ENCODE results near the gene LDB2. TPM values are rescaled to one million over a fixed set of nuclear protein-coding genes. Genes with fewer than 3 reads are reported as not detected.

The LDB2 gene
- total RNA-seq, 1 donor from 2014 or later, result 4.9 TPM

DNA sequence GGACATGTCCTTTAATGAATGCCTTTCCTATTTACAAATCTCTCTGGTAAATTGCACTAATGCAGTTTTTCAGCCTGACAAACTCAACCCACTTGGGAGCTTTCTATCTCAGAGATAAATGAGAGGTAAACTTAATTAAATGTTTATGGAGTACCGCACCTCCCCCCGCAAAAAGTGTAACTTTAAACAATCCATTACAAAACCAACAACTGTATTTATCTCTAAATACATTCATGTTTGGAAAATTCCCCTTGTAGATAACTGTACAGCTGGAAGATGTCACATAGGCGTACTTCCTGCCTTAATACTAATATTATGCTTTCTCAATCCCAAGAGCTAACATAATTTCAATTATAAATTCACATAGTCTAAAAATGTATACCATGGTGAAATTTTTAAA is 215.5 kb downstream of the LDB2 start:
- Mint-ChIP-seq H3K27ac (ENCODE audit: unreplicated experiment) (no peak overlapping the region), H3K36me3 (ENCODE audit: low read depth, unreplicated experiment) (peaks cover 2% of the 10 kb centered on the region), H3K4me3 (ENCODE audit: unreplicated experiment) (no peak overlapping the region), H3K4me1 (ENCODE audit: low read depth, unreplicated experiment) (peaks cover 14% of the 10 kb centered on the region), H3K9me3 (ENCODE audit: unreplicated experiment) (no peaks in the 10 kb centered on the region), H3K27me3 (ENCODE audit: low read depth, unreplicated experiment) (peaks cover 5% of the 10 kb centered on the region)
- no peaks in the 10 kb centered on the region for H3K36me3 ChIP-seq (ENCODE audit: insufficient read depth, low read length)
- H4K20me1 ChIP-seq (ENCODE audit: insufficient read depth, low read length), result no peaks in the 10 kb centered on the region
- no peak overlapping the region for H3K4me2 ChIP-seq (ENCODE audit: low read length)
- no peaks in the 10 kb centered on the region for H3K9me3 ChIP-seq (ENCODE audit: insufficient read depth, low read depth, low read length)
- DNase-seq (ENCODE audit: low read depth) (no peak), FAIRE-seq (no peak)
- no peaks in the 10 kb centered on the region for H3K79me2 ChIP-seq (ENCODE audit: insufficient read depth, low read length)
- peaks cover 33% of the 10 kb centered on the region for H3K4me1 ChIP-seq (ENCODE audit: insufficient read depth, low read length)
- H3K4me3 ChIP-seq (ENCODE audit: insufficient read depth, low read depth, low read length), result no peak overlapping the region
- no peak overlapping the region for H2AFZ ChIP-seq (ENCODE audit: low read depth, low read length)
- TF ChIP-seq EZH2 (IDR thresholded peaks at IDR 0.05; ENCODE audit: insufficient read depth, low read length), result no peak
- TF ChIP-seq, protein P1, sequence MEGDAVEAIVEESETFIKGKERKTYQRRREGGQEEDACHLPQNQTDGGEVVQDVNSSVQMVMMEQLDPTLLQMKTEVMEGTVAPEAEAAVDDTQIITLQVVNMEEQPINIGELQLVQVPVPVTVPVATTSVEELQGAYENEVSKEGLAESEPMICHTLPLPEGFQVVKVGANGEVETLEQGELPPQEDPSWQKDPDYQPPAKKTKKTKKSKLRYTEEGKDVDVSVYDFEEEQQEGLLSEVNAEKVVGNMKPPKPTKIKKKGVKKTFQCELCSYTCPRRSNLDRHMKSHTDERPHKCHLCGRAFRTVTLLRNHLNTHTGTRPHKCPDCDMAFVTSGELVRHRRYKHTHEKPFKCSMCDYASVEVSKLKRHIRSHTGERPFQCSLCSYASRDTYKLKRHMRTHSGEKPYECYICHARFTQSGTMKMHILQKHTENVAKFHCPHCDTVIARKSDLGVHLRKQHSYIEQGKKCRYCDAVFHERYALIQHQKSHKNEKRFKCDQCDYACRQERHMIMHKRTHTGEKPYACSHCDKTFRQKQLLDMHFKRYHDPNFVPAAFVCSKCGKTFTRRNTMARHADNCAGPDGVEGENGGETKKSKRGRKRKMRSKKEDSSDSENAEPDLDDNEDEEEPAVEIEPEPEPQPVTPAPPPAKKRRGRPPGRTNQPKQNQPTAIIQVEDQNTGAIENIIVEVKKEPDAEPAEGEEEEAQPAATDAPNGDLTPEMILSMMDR (IDR thresholded peaks at IDR 0.05; ENCODE audit: insufficient read depth, low read depth, low read length), result no peak
- H3K27ac ChIP-seq (ENCODE audit: low read depth, low read length), result no peak overlapping the region
- no peaks in the 10 kb centered on the region for H3K27me3 ChIP-seq (ENCODE audit: insufficient read depth, low read length)
- no peak overlapping the region for H3K9ac ChIP-seq (ENCODE audit: low read length)

DNA sequence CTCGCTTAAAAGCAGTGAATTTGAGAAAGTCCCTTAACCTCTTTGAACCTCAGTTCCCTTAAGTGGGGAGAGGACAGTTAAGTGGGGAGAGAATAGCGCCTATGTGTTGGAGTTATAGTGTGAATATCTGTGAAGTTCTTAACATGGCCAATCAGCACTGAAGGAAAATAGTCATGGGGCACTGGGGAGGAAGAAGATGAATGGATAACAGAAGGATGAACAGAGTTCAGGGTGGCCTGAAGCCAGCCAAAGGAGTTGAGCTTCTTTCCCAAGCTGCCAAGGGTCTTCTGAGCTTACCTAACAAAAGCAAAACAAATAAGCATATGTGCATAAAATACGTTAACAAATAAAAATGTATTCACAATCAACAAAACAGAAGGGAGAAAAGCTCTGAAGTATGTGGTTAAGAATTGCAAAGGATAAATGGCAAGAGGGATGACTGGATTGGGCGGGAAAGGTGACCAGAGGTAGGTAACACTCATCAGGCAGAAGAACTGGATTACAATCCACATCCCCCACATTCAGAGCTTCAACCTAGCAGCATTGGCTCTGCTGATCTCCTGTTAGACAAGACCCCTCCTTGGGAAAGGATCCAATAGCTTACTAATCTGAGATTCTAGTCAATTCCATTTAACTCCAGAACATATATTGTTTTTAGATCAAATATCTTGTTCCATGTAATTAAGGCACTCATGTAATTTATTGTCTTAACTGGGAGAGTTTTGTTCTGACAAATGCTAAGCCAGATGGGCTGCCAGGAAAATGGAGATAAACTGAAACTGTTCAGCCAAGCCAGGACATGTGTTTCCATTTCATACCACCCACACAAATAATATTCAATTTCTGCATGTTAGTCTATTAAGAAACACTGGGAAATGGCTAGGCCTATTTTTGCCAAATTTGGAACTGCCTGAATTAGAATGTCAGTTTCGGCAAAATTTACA is 221.2 kb downstream of the LDB2 start:
- DNase-seq (ENCODE audit: low read depth) (no peak), FAIRE-seq (no peak)
- Histone ChIP-seq H3K4me1 (ENCODE audit: insufficient read depth, low read length) (no peaks in the 10 kb centered on the region), H4K20me1 (ENCODE audit: insufficient read depth, low read length) (no peaks in the 10 kb centered on the region), H3K27ac (ENCODE audit: low read depth, low read length) (no peak overlapping the region), H3K4me3 (ENCODE audit: insufficient read depth, low read depth, low read length) (no peak overlapping the region), H3K36me3 (ENCODE audit: insufficient read depth, low read length) (no peaks in the 10 kb centered on the region), H3K9ac (ENCODE audit: low read length) (no peak overlapping the region), H3K79me2 (ENCODE audit: insufficient read depth, low read length) (no peaks in the 10 kb centered on the region), H2AFZ (ENCODE audit: low read depth, low read length) (no peak overlapping the region), H3K9me3 (ENCODE audit: insufficient read depth, low read depth, low read length) (no peaks in the 10 kb centered on the region), H3K4me2 (ENCODE audit: low read length) (no peak overlapping the region), H3K27me3 (ENCODE audit: insufficient read depth, low read length) (no peaks in the 10 kb centered on the region)
- H3K9me3 Mint-ChIP-seq (ENCODE audit: unreplicated experiment), result no peaks in the 10 kb centered on the region
- no peak overlapping the region for H3K4me3 Mint-ChIP-seq (ENCODE audit: unreplicated experiment)
- no peaks in the 10 kb centered on the region for H3K36me3 Mint-ChIP-seq (ENCODE audit: low read depth, unreplicated experiment)
- no peak for TF ChIP-seq EZH2 (IDR thresholded peaks at IDR 0.05; ENCODE audit: insufficient read depth, low read length)
- TF ChIP-seq, protein P1 (IDR thresholded peaks at IDR 0.05; ENCODE audit: insufficient read depth, low read depth, low read length), result no peak
- H3K27ac Mint-ChIP-seq (ENCODE audit: unreplicated experiment), result no peak overlapping the region
- H3K27me3 Mint-ChIP-seq (ENCODE audit: low read depth, unreplicated experiment), result peaks cover 3% of the 10 kb centered on the region
- no peaks in the 10 kb centered on the region for H3K4me1 Mint-ChIP-seq (ENCODE audit: low read depth, unreplicated experiment)

Data from astrocyte (in vitro differentiated cells and primary cell).